Measurements from ENCODE around the gene NEU4. TPM values are rescaled to one million over a fixed set of nuclear protein-coding genes. Genes with fewer than 3 reads are reported as not detected.
A peak's percentile ranks its signal among the peaks of the same experiment; 100 is the strongest.

NEU4 gene
- total RNA-seq, 1 experiment from 2014 or later: 3.9 TPM

DNA sequence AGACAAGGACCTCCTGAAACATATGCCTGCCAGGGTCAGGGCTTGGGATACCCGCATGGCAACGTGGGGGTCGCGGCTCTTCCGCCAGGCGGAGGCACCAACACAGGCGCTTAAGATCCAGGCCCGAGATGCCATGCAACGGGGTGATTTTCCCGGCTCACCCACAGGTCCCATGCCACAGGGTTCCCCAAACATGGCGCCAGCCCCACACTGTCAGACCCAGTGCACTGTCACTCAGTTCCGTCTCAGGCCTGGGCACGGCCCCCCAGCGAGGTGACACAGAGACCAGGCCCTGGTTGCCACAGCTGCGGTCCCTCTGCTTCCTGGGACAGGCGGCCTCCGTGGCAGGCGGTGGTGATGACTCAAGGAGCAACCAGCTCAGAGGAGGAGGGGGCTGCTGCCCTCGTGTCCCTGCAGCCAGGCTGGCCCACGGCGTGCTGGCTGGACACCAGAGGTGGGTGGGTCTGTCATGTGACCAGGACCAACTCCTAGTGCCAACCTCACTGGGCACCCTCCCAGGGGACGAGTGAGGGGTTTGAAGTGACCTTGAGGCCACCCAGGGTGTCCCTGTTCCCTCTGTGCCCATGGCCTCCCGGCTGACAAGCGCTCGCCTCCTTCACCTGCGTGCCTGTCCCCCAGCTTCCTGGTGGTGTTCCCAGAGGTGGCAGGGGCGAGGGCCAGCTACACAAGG lies 44.8 kb downstream of the NEU4 start:
- Mint-ChIP-seq H3K27me3 (ENCODE audit: insufficient read depth, unreplicated experiment) (no peaks in the 10 kb centered on the region), H3K4me1 (ENCODE audit: low read depth, unreplicated experiment) (no peaks in the 10 kb centered on the region), H3K36me3 (ENCODE audit: insufficient read depth, unreplicated experiment) (no peaks in the 10 kb centered on the region), H3K4me3 (ENCODE audit: unreplicated experiment) (no peak overlapping the region), H3K27ac (ENCODE audit: unreplicated experiment) (no peak overlapping the region), H3K9me3 (ENCODE audit: unreplicated experiment) (no peaks in the 10 kb centered on the region)
- no peaks in the 10 kb centered on the region for H3K36me3 ChIP-seq (ENCODE audit: control insufficient read depth, insufficient read depth, low read length)
- H3K4me1 ChIP-seq: no peaks in the 10 kb centered on the region
- POLR2A ChIA-PET: no interaction called here
- H3K4me3 ChIP-seq (ENCODE audit: low read depth, low read length): no peak overlapping the region
- no TSS peak for BruUV-seq (replicated peaks)
- TF ChIP-seq, protein P1, sequence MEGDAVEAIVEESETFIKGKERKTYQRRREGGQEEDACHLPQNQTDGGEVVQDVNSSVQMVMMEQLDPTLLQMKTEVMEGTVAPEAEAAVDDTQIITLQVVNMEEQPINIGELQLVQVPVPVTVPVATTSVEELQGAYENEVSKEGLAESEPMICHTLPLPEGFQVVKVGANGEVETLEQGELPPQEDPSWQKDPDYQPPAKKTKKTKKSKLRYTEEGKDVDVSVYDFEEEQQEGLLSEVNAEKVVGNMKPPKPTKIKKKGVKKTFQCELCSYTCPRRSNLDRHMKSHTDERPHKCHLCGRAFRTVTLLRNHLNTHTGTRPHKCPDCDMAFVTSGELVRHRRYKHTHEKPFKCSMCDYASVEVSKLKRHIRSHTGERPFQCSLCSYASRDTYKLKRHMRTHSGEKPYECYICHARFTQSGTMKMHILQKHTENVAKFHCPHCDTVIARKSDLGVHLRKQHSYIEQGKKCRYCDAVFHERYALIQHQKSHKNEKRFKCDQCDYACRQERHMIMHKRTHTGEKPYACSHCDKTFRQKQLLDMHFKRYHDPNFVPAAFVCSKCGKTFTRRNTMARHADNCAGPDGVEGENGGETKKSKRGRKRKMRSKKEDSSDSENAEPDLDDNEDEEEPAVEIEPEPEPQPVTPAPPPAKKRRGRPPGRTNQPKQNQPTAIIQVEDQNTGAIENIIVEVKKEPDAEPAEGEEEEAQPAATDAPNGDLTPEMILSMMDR (IDR thresholded peaks at IDR 0.05; ENCODE audit: insufficient read depth in 1 of 2, low read depth in 1 of 2, low read length in 1 of 2, severe bottlenecking in 1 of 2, unreplicated experiment in 1 of 2): no peak
- H3K27me3 ChIP-seq (replicated peaks; ENCODE audit: control insufficient read depth, insufficient read depth, low read length): no peaks in the 10 kb centered on the region
- peak in 1 of 2 experiments; percentile 16 for DNase-seq
- CTCF ChIA-PET: no interaction called here
- H3K9me3 ChIP-seq: no peaks in the 10 kb centered on the region
- intact Hi-C loops (cut with micrococcal nuclease; ENCODE audit: unreplicated experiment): no loop called here

DNA sequence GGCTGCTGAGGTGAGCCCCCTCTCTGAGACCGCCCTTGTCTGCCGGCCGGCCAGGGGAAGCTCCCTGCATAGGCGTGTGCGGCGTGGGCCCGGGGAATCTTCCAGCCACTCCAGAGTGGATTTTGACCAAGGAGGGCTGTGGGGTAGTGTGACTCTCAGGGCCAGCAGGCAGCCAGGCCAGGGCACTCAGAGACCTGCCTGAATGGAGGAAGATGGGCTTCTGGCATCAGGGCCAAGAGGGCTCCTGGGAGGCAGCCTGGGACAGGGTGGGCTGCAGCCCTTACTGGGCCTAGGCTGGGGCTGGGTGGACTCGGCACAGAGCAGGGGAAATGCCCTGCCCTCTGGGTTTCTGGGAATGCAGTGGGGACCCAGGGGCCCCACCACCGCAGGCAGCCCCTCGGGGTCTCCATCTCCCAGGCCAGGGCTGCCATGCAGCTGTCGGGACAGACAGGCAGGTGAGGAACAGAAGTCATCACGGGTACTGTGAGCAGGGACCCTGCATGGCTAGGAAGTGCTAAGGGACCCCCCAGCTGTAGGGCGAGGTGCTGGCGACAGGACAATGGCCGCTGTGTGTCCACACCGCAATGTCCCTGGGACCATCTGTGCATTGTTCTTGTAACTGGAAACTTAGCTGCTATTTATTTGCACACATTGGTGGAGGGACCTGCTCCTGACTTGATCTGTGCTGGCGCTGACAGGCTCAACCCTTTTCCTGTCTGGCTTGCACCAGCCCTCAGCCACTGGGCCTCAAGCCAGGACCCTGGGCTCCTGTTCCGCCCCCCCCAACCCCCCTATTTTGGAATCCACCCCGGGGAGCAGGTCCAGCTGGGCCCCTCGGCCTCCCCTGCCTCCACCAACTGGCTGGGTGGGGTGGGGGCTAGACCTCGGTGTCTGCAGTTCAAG lies 45.6 kb downstream of the NEU4 start:
- Mint-ChIP-seq H3K27ac (ENCODE audit: unreplicated experiment) (no peak overlapping the region), H3K36me3 (ENCODE audit: insufficient read depth, unreplicated experiment) (no peaks in the 10 kb centered on the region), H3K4me1 (ENCODE audit: low read depth, unreplicated experiment) (no peaks in the 10 kb centered on the region), H3K4me3 (ENCODE audit: unreplicated experiment) (no peak overlapping the region), H3K27me3 (ENCODE audit: insufficient read depth, unreplicated experiment) (no peaks in the 10 kb centered on the region), H3K9me3 (ENCODE audit: unreplicated experiment) (no peaks in the 10 kb centered on the region)
- ChIA-PET POLR2A (no interaction called here), CTCF (no interaction called here)
- H3K36me3 ChIP-seq (ENCODE audit: control insufficient read depth, insufficient read depth, low read length): no peaks in the 10 kb centered on the region
- intact Hi-C loops (cut with micrococcal nuclease; ENCODE audit: unreplicated experiment): no loop called here
- H3K4me3 ChIP-seq (ENCODE audit: low read depth, low read length): no peak overlapping the region
- no TSS peak for BruUV-seq (replicated peaks)
- H3K4me1 ChIP-seq: no peaks in the 10 kb centered on the region
- DNase-seq: peak in 1 of 2 experiments; percentile 12
- H3K27me3 ChIP-seq (replicated peaks; ENCODE audit: control insufficient read depth, insufficient read depth, low read length): no peaks in the 10 kb centered on the region
- no peaks in the 10 kb centered on the region for H3K9me3 ChIP-seq
- TF ChIP-seq, protein P1 (IDR thresholded peaks at IDR 0.05; ENCODE audit: insufficient read depth in 1 of 2, low read depth in 1 of 2, low read length in 1 of 2, severe bottlenecking in 1 of 2, unreplicated experiment in 1 of 2): no peak

DNA sequence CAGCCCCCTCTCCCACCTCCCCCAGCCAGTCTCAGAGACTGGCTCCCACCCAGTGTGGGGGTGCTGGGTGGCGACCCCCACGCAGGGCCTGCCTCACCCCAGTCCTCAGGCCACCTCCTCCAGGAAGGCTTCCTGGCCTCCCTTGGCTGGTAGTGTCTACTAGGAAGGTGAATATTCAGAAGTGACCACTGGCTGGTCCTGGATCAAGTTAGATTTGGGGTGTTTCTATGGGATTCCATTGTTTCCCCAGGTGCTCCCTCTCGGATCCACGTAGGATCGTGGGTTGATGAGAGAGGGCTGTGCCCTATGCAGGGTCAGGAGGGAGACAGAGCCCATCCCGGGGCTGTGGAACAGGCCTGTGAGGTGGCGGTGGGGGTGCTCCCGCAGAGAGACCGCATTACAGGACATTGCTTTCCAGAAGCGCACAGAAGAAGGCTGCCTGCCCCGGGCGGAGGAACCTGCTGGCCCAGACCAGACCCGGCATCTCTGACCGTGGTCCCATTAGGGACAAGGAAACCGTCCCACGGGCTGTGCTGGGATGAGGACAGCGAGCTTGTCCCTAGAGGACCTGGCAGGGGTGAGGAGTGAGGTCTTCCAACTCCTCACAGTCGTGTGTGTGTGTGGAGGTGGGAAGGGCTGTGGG lies 46.4 kb downstream of the NEU4 start:
- Mint-ChIP-seq H3K9me3 (ENCODE audit: unreplicated experiment) (no peaks in the 10 kb centered on the region), H3K4me3 (ENCODE audit: unreplicated experiment) (no peak overlapping the region), H3K27ac (ENCODE audit: unreplicated experiment) (no peak overlapping the region), H3K4me1 (ENCODE audit: low read depth, unreplicated experiment) (no peaks in the 10 kb centered on the region), H3K27me3 (ENCODE audit: insufficient read depth, unreplicated experiment) (no peaks in the 10 kb centered on the region), H3K36me3 (ENCODE audit: insufficient read depth, unreplicated experiment) (no peaks in the 10 kb centered on the region)
- BruUV-seq (replicated peaks): no TSS peak
- CTCF ChIA-PET: no interaction called here
- TF ChIP-seq, protein P1 (IDR thresholded peaks at IDR 0.05; ENCODE audit: insufficient read depth in 1 of 2, low read depth in 1 of 2, low read length in 1 of 2, severe bottlenecking in 1 of 2, unreplicated experiment in 1 of 2): no peak
- H3K36me3 ChIP-seq (ENCODE audit: control insufficient read depth, insufficient read depth, low read length): no peaks in the 10 kb centered on the region
- H3K27me3 ChIP-seq (replicated peaks; ENCODE audit: control insufficient read depth, insufficient read depth, low read length): no peaks in the 10 kb centered on the region
- POLR2A ChIA-PET: no interaction called here
- H3K4me3 ChIP-seq (ENCODE audit: low read depth, low read length): no peak overlapping the region
- no peaks in the 10 kb centered on the region for H3K9me3 ChIP-seq
- H3K4me1 ChIP-seq: no peaks in the 10 kb centered on the region
- DNase-seq: peak in 1 of 2 experiments; percentile 9
- intact Hi-C loops (cut with micrococcal nuclease; ENCODE audit: unreplicated experiment): no loop called here

Data from Caco-2 (cell line).